Measurements from ENCODE around the gene MAGI2.

DNA sequence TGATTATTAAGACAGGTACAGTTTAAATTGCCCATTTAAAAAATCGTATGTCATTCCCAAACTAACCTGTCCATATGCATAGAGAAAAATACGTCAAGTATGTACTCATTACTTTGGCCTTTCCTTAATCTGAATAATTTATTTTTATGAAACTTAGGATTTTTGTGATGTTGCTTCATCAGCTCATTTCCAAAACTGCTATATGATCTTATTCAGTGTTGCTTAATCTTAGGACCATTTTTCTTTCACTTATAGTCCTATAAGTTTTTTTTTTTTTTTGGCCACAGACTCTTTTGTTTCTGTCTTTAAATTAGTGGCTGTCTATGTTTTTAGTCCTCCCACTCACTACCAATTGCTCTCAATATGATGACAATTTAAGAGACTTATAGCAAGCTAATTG, 1309.8 kb downstream of the MAGI2 start:
- TF ChIP-seq, protein P1, sequence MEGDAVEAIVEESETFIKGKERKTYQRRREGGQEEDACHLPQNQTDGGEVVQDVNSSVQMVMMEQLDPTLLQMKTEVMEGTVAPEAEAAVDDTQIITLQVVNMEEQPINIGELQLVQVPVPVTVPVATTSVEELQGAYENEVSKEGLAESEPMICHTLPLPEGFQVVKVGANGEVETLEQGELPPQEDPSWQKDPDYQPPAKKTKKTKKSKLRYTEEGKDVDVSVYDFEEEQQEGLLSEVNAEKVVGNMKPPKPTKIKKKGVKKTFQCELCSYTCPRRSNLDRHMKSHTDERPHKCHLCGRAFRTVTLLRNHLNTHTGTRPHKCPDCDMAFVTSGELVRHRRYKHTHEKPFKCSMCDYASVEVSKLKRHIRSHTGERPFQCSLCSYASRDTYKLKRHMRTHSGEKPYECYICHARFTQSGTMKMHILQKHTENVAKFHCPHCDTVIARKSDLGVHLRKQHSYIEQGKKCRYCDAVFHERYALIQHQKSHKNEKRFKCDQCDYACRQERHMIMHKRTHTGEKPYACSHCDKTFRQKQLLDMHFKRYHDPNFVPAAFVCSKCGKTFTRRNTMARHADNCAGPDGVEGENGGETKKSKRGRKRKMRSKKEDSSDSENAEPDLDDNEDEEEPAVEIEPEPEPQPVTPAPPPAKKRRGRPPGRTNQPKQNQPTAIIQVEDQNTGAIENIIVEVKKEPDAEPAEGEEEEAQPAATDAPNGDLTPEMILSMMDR (IDR thresholded peaks at IDR 0.05; ENCODE audit: low read depth, low read length, poor library complexity, severe bottlenecking) = no peak
- TF ChIP-seq EZH2phosphoT487 (IDR thresholded peaks at IDR 0.05; ENCODE audit: borderline replicate concordance, low read length) = no peak
